Measurements from ENCODE around the gene CRMP1.

The CRMP1 gene

DNA sequence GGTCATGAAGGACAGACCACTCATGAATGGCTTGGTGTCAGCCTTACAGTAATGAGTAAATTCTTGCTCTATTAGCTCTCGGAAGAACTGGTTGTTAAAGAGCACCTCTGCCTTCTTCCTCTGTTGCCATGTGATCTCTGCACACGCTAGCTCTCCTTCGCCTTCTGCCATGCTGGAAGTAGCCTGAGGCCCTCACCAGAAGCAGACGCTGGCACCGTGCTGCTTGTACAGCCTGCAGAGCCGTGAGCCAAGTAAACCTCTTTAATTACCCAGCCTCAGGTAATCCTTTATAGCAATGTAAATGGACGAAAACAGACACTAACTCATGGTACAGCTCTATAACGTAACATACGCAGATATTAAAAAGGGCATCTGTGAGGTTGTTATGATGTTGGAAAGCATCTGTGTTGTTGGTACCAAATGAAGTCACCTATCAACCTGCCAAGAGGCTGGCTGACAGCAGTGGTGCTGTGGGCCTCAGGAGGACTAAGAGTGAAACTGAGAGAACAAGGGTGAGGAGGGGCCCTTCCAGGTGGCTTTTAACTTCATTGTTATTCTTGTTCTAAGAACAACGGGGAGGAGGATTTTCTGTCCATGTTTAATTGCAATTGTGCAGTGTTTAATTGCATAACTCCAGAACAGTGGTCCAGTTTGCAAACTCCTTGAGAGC is 69.2 kb downstream of the CRMP1 start:
- H3K4me2 ChIP-seq (ENCODE audit: low read length, poor library complexity, severe bottlenecking) = no peak overlapping the region
- no peak overlapping the region for H4K91ac ChIP-seq (ENCODE audit: low read length)
- H3K36me3 ChIP-seq (ENCODE audit: control insufficient read depth in 1 of 2, insufficient read depth in 2 of 2, low read depth in 1 of 2, low read length in 2 of 2) = peaks cover 65 to 91% of the 10 kb centered on the region in 2 experiments
- H2BK12ac ChIP-seq (ENCODE audit: low read length in 2 of 2) = no peak overlapping the region
- no peak overlapping the region for H2AFZ ChIP-seq (ENCODE audit: low read depth, low read length)
- DNase-seq = no peak
- H3K27ac ChIP-seq (ENCODE audit: low read length, poor library complexity, severe bottlenecking) = no peak overlapping the region
- H3K9ac ChIP-seq (ENCODE audit: low read length) = no peak overlapping the region
- no peak overlapping the region for H3K4me3 ChIP-seq (ENCODE audit: insufficient read depth in 1 of 2, low read depth in 1 of 2, low read length in 2 of 2)
- H3K23ac ChIP-seq (ENCODE audit: low read length in 2 of 2) = no peak overlapping the region
- peaks cover 8% of the 10 kb centered on the region for H3K79me1 ChIP-seq (replicated peaks; ENCODE audit: low read length, poor library complexity, severe bottlenecking)
- no peak overlapping the region for H4K8ac ChIP-seq (ENCODE audit: low read length)
- no peak overlapping the region for H2BK5ac ChIP-seq (ENCODE audit: low read depth, low read length, poor library complexity, severe bottlenecking)
- H2BK120ac ChIP-seq (ENCODE audit: low read depth, low read length) = no peak overlapping the region
- H3K27me3 ChIP-seq (ENCODE audit: control insufficient read depth in 1 of 2, insufficient read depth in 1 of 2, low read length in 2 of 2) = no peaks in the 10 kb centered on the region
- no peaks in the 10 kb centered on the region for H3K4me1 ChIP-seq (ENCODE audit: control insufficient read depth, insufficient read depth, low read depth, low read length)
- H3K18ac ChIP-seq (ENCODE audit: low read depth in 1 of 2, low read length in 2 of 2) = no peak overlapping the region
- no peak overlapping the region for H3K4ac ChIP-seq (ENCODE audit: low read depth in 1 of 2, low read length in 2 of 2)
- H3K9me3 ChIP-seq (ENCODE audit: control insufficient read depth, low read length) = no peaks in the 10 kb centered on the region
- WGBS = 97% methylated on average over 10 of the region's 10 CpGs
- no peak overlapping the region for H3K14ac ChIP-seq (ENCODE audit: low read length in 2 of 2)
- H2AK5ac ChIP-seq (ENCODE audit: low read length, severe bottlenecking) = no peak overlapping the region
- H2BK15ac ChIP-seq (ENCODE audit: low read depth, poor library complexity, severe bottlenecking) = no peak overlapping the region

DNA sequence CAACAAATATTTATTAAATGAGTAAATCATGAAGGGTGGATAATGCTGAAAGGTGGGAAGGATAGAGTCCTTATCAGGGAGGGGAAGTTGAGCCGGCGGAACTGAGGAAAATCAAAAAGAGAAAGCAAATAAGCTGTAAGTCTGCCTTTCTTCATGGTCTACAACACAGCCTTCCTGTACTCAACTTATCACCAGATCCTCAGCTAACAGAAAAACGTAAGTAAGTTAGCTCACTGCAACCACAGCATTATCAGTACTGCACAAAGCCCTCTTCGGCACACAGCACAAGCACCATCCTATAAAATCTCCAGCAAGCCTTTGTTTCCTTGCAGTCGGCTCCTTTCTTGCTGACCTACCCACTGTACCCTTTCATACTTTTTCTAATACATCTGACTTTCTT is 70.3 kb downstream of the CRMP1 start:
- Histone ChIP-seq H3K36me3 (ENCODE audit: control insufficient read depth in 1 of 2, insufficient read depth in 2 of 2, low read depth in 1 of 2, low read length in 2 of 2) (peaks cover 60 to 91% of the 10 kb centered on the region in 2 experiments), H3K18ac (ENCODE audit: low read depth in 1 of 2, low read length in 2 of 2) (no peak overlapping the region), H4K91ac (ENCODE audit: low read length) (no peak overlapping the region), H3K14ac (ENCODE audit: low read length in 2 of 2) (no peak overlapping the region), H2AK5ac (ENCODE audit: low read length, severe bottlenecking) (no peak overlapping the region), H2BK15ac (ENCODE audit: low read depth, poor library complexity, severe bottlenecking) (no peak overlapping the region), H2BK120ac (ENCODE audit: low read depth, low read length) (no peak overlapping the region), H3K27me3 (ENCODE audit: control insufficient read depth in 1 of 2, insufficient read depth in 1 of 2, low read length in 2 of 2) (no peaks in the 10 kb centered on the region), H3K4ac (ENCODE audit: low read depth in 1 of 2, low read length in 2 of 2) (no peak overlapping the region), H3K23ac (ENCODE audit: low read length in 2 of 2) (no peak overlapping the region), H3K9me3 (ENCODE audit: control insufficient read depth, low read length) (no peaks in the 10 kb centered on the region), H2BK12ac (ENCODE audit: low read length in 2 of 2) (no peak overlapping the region), H2AFZ (ENCODE audit: low read depth, low read length) (no peak overlapping the region), H3K79me1 (replicated peaks; ENCODE audit: low read length, poor library complexity, severe bottlenecking) (peaks cover 8% of the 10 kb centered on the region), H2BK5ac (ENCODE audit: low read depth, low read length, poor library complexity, severe bottlenecking) (no peak overlapping the region), H3K4me3 (ENCODE audit: insufficient read depth in 1 of 2, low read depth in 1 of 2, low read length in 2 of 2) (no peak overlapping the region), H3K9ac (ENCODE audit: low read length) (no peak overlapping the region), H3K4me2 (ENCODE audit: low read length, poor library complexity, severe bottlenecking) (no peak overlapping the region), H4K8ac (ENCODE audit: low read length) (no peak overlapping the region), H3K4me1 (ENCODE audit: control insufficient read depth, insufficient read depth, low read depth, low read length) (no peaks in the 10 kb centered on the region), H3K27ac (ENCODE audit: low read length, poor library complexity, severe bottlenecking) (no peak overlapping the region)
- WGBS = 97% methylated on average over 5 of the region's 5 CpGs
- no peak for DNase-seq

DNA sequence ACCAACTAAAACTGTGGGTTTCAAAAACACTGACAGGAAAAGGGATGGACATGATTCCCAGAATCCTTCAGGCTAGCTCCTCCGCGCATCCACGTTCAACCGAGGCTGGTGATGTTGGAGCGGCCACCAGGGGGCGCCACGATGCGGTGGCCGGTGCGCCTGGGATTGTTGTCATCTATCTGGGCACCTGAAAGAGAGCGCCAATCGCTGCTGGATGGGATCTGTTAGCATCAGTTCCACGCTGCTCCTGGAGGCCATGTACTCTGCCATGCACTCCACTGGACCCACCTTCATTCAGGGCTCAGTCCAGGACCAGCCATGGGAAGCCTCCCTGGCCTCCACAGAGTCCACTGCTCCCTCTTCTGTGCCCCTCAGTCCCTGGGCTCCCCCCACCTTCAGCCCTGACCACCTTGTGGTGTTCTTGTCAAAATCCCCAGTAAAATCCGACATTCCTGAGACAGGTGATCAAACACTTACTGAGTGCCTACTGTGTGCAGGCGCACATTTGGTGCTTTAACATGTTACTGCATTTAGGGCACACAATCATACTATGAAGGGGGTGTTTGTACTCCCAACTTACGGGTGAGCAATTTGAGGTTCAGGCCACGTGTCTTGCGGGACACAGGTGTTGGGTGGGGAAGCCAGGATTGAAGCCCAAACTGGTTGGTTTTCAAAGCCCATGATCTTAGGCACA is 71.1 kb downstream of the CRMP1 start:
- Histone ChIP-seq H3K27ac (ENCODE audit: low read length, poor library complexity, severe bottlenecking) (no peak overlapping the region), H2BK15ac (ENCODE audit: low read depth, poor library complexity, severe bottlenecking) (no peak overlapping the region), H2AFZ (ENCODE audit: low read depth, low read length) (no peak overlapping the region), H3K4me2 (ENCODE audit: low read length, poor library complexity, severe bottlenecking) (no peak overlapping the region), H2BK12ac (ENCODE audit: low read length in 2 of 2) (no peak overlapping the region), H4K8ac (ENCODE audit: low read length) (no peak overlapping the region), H3K14ac (ENCODE audit: low read length in 2 of 2) (no peak overlapping the region), H3K79me1 (replicated peaks; ENCODE audit: low read length, poor library complexity, severe bottlenecking) (peaks cover 12% of the 10 kb centered on the region), H2BK120ac (ENCODE audit: low read depth, low read length) (no peak overlapping the region), H4K91ac (ENCODE audit: low read length) (no peak overlapping the region), H3K4me1 (ENCODE audit: control insufficient read depth, insufficient read depth, low read depth, low read length) (no peaks in the 10 kb centered on the region), H3K36me3 (ENCODE audit: control insufficient read depth in 1 of 2, insufficient read depth in 2 of 2, low read depth in 1 of 2, low read length in 2 of 2) (peaks cover 60 to 97% of the 10 kb centered on the region in 2 experiments), H3K27me3 (ENCODE audit: control insufficient read depth in 1 of 2, insufficient read depth in 1 of 2, low read length in 2 of 2) (no peaks in the 10 kb centered on the region), H3K4me3 (ENCODE audit: insufficient read depth in 1 of 2, low read depth in 1 of 2, low read length in 2 of 2) (no peak overlapping the region), H2AK5ac (ENCODE audit: low read length, severe bottlenecking) (no peak overlapping the region), H3K23ac (ENCODE audit: low read length in 2 of 2) (no peak overlapping the region), H2BK5ac (ENCODE audit: low read depth, low read length, poor library complexity, severe bottlenecking) (no peak overlapping the region), H3K18ac (ENCODE audit: low read depth in 1 of 2, low read length in 2 of 2) (no peak overlapping the region), H3K9me3 (ENCODE audit: control insufficient read depth, low read length) (no peaks in the 10 kb centered on the region), H3K4ac (ENCODE audit: low read depth in 1 of 2, low read length in 2 of 2) (no peak overlapping the region), H3K9ac (ENCODE audit: low read length) (no peak overlapping the region)
- WGBS = 68% methylated on average over 18 of the region's 18 CpGs
- DNase-seq = no peak

DNA sequence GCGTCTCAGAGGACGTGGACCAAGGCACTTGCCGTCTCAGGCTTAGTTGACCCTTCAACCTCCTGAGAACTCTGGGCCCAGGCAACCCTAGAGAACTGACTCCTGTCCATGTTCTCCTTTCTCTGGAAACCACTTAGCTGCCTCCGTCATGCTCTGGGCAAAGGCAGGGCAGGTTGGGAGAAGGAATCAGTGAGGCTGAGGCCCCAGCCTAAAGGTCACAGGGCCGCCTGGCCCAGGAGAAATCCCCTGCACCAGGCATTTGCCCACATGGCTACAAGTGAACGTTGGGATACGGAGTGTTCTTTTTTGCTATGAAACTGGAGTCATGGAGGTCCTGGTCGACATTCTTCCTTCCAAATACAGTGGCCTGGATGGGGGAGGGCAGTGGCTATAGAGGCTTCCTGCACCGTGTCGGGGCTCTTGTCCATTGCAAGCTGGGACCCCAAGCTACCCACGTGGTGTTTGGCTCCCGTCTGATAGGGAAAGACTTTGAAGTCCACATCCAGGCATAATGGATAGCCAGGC is 76.0 kb downstream of the CRMP1 start:
- no peak for DNase-seq
- Histone ChIP-seq H2AK5ac (ENCODE audit: low read length, severe bottlenecking) (no peak overlapping the region), H3K36me3 (ENCODE audit: control insufficient read depth in 1 of 2, insufficient read depth in 2 of 2, low read depth in 1 of 2, low read length in 2 of 2) (peaks cover 84 to 99% of the 10 kb centered on the region in 2 experiments), H3K4me1 (ENCODE audit: control insufficient read depth, insufficient read depth, low read depth, low read length) (peaks cover 2% of the 10 kb centered on the region), H3K23ac (ENCODE audit: low read length in 2 of 2) (no peak overlapping the region), H2AFZ (ENCODE audit: low read depth, low read length) (no peak overlapping the region), H4K8ac (ENCODE audit: low read length) (no peak overlapping the region), H2BK120ac (ENCODE audit: low read depth, low read length) (no peak overlapping the region), H2BK5ac (ENCODE audit: low read depth, low read length, poor library complexity, severe bottlenecking) (no peak overlapping the region), H3K14ac (ENCODE audit: low read length in 2 of 2) (no peak overlapping the region), H3K9me3 (ENCODE audit: control insufficient read depth, low read length) (no peaks in the 10 kb centered on the region), H3K4me2 (ENCODE audit: low read length, poor library complexity, severe bottlenecking) (no peak overlapping the region), H3K27ac (ENCODE audit: low read length, poor library complexity, severe bottlenecking) (no peak overlapping the region), H3K79me1 (replicated peaks; ENCODE audit: low read length, poor library complexity, severe bottlenecking) (peaks cover 40% of the 10 kb centered on the region), H3K4me3 (ENCODE audit: insufficient read depth in 1 of 2, low read depth in 1 of 2, low read length in 2 of 2) (no peak overlapping the region), H2BK15ac (ENCODE audit: low read depth, poor library complexity, severe bottlenecking) (no peak overlapping the region), H3K18ac (ENCODE audit: low read depth in 1 of 2, low read length in 2 of 2) (no peak overlapping the region), H3K27me3 (ENCODE audit: control insufficient read depth in 1 of 2, insufficient read depth in 1 of 2, low read length in 2 of 2) (no peaks in the 10 kb centered on the region), H3K4ac (ENCODE audit: low read depth in 1 of 2, low read length in 2 of 2) (no peak overlapping the region), H2BK12ac (ENCODE audit: low read length in 2 of 2) (no peak overlapping the region), H4K91ac (ENCODE audit: low read length) (no peak overlapping the region), H3K9ac (ENCODE audit: low read length) (no peak overlapping the region)
- 98% methylated on average over 12 of the region's 12 CpGs for WGBS

All from mesenchymal stem cell (in vitro differentiated cells and primary cell).